NT2/D1 (cell line): ENCODE measurements around the gene MAGI2.

ENCODE experiments used
- SUZ12 ChIP-seq: IDR thresholded peaks from 2 replicates; pipeline ENCODE4 v1.6.1; 2011; ENCODE audit not compliant: insufficient read length, insufficient read depth; ENCODE audit errors: extremely low read depth
- YY1 ChIP-seq: IDR thresholded peaks from 2 replicates; pipeline ENCODE4 v1.6.1; 2011; ENCODE audit not compliant: insufficient read length, insufficient read depth
- ZNF274 ChIP-seq: IDR thresholded peaks from 2 replicates; pipeline ENCODE4 v1.6.1; 2011; ENCODE audit warnings: mild to moderate bottlenecking, low read depth, low read length

GRCh38 chr7:78688376-78688775 is 765.1 kb downstream of the MAGI2 start:
- no peak for TF ChIP-seq ZNF274
- no peak for TF ChIP-seq YY1
- no peak for TF ChIP-seq SUZ12
